ENCODE results near the gene SMAD3. TPM values are rescaled to one million over a fixed set of nuclear protein-coding genes. Genes with fewer than 3 reads are reported as not detected.

The SMAD3 gene
- total RNA-seq, 3 donors from 2014 or later = 23.2 to 25.7 (median 24.4) TPM

DNA sequence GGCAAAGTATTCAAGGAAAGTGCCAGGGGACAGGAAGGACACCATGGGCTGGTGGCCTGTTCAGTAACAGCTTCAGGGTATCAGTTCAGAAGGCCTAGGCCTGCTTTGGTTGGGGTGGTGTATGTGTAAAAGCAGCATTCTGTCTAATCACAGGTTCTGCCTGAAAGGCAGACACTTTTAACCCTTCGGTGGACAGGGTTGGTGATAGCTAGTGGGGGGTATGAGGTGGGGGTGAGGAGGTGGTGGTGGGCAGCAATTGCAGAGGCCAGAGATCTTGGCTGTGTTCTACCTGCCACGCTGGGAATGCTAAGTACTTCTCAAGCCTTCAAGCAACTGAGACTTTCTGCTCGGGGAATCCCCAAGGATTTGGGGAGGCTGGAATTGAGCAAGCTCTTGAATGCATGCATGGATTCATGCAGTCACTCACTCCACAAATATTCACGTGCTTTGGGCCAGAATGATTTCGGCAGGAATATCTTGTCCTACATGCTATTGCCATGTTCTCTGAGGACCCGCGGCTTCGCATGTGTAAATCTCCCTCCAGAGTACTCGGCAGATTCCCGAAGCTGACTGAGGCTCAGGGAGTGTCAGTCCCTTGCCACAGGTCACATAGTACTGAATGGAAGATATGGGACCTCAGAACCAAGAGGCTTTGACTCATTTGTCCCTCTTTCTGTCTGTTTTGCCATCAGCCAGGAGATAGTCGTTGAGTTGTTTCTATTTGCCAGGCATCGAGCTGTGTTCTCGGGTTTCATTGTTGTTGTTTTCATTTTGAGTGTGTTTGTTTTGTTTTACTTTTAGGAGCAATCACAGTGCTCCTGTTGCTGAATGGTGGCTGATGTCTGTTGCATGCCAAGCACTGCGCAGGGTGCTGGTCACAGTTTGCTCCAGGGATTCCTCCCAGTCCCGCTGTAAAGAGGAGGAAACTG, 65.5 kb downstream of the SMAD3 start:
- Mint-ChIP-seq H3K4me1 (ENCODE audit: low read depth) (peaks cover 83% of the 10 kb centered on the region), H3K4me3 (no peak overlapping the region), H3K36me3 (ENCODE audit: insufficient read depth) (peaks cover 5% of the 10 kb centered on the region), H3K9me3 (no peaks in the 10 kb centered on the region), H3K27me3 (ENCODE audit: low read depth) (no peaks in the 10 kb centered on the region)
- ATAC-seq (no peak), DNase-seq (no peak)

DNA sequence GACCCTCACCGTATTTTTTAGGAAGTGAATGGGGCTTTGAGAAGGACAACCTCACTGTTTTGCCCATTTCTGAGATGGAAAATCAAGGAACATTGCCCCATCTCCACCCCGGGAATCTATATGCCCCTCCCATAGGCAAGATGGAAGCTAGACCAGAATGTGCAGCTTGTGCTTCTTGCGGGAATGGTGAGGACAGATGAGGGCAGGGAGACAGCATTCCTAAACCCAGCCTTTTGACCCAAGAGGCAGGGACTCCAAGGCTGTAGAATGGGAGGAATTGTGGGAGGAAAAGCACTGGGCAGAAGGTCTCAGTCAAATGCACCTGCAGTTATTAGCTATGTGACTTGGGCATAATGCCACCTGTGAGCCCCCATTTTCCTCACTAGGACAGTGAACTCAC, 66.9 kb downstream of the SMAD3 start:
- DNase-seq = no peak
- H3K27me3 Mint-ChIP-seq (ENCODE audit: low read depth) = no peaks in the 10 kb centered on the region
- H3K36me3 Mint-ChIP-seq (ENCODE audit: insufficient read depth) = peaks cover 4% of the 10 kb centered on the region
- H3K4me1 Mint-ChIP-seq (ENCODE audit: low read depth) = peaks cover 85% of the 10 kb centered on the region
- no peak for ATAC-seq
- no peaks in the 10 kb centered on the region for H3K9me3 Mint-ChIP-seq
- H3K4me3 Mint-ChIP-seq = no peak overlapping the region

DNA sequence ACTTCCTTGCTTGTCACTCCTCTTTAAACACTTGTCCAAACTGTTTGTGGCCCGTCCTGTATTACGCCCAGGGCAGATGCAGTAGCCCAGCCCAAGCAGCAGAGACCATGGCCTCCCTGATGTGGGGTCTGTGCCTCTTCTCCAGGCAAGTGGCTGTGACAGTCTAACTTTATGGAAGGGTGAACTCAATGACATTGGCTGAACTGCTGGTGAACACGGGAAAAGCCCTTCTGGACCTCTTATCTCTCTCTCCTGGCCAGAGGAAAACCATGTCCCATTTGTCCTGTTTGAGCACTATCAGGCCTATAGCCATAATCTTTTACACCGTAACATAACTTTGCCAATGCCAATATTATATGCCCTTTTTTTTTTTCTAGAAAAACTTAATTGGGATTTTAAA, 67.6 kb downstream of the SMAD3 start:
- H3K4me1 Mint-ChIP-seq (ENCODE audit: low read depth) = peaks cover 85% of the 10 kb centered on the region
- H3K9me3 Mint-ChIP-seq = no peaks in the 10 kb centered on the region
- no peak overlapping the region for H3K4me3 Mint-ChIP-seq
- no peaks in the 10 kb centered on the region for H3K36me3 Mint-ChIP-seq (ENCODE audit: insufficient read depth)
- no peaks in the 10 kb centered on the region for H3K27me3 Mint-ChIP-seq (ENCODE audit: low read depth)
- DNase-seq (no peak), ATAC-seq (no peak)

DNA sequence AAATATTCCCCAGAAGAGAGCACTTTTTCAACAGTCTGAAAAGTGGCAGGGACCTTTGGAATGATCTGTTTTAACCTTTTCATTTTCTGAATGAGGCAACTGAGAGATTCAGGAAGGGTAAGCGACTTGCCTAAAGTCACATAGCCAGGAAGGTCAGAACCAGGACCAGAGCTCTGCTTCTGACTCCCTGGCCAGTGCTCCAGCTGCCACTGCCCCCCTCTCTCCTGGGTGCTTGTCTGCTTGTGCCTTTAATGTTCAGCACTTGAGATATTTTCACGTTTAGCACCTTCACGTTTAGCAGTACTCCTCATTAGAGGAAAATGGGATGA, 68.3 kb downstream of the SMAD3 start:
- H3K4me3 Mint-ChIP-seq = peak overlapping the region; percentile 75

DNA sequence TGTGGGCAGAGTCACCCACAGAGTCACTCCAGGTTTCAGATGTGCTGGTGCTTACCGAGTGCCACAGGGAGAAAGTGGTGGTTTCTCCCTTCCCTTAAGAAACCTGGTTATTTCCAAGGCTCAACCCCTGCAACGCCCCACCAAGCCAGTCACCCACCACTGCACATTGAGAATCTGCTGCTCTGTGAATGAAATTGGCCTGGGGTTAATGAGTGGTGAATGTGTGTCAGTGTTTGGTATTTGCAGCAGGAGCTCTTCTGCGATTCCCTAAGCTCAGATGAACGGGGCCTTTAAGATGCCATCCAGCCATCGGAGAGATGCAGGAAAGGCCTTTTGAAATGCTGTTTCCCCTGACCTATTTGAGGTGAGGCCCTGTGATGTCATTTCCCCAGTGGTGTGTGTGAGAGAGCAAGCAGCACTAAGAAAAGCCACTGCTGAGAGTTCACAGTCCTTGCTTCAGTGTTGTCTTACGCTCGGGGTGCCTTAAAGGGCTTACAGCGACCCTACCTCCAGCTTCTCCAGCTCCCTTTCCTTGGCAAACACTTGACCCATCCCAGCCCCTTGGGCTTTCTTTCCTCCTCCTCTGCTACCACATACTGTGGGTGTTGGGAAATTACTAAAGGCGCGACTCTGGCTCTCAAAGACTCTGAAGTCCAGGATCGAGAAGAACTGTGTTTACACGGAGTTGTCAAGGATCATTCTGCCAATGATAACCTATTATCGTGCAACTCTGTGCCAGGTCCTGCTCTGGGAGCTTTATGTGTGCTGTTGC, 68.9 kb downstream of the SMAD3 start:
- Mint-ChIP-seq H3K4me1 (ENCODE audit: low read depth) (peaks cover 89% of the 10 kb centered on the region), H3K4me3 (peak overlapping the region; percentile 75), H3K36me3 (ENCODE audit: insufficient read depth) (peaks cover 2% of the 10 kb centered on the region), H3K9me3 (no peaks in the 10 kb centered on the region), H3K27me3 (ENCODE audit: low read depth) (no peaks in the 10 kb centered on the region)
- ATAC-seq (peak; percentile 88), DNase-seq (peak; percentile 48)

More for the DNA sequence above, 68.3 kb downstream of the SMAD3 start:
- Mint-ChIP-seq H3K9me3 (no peaks in the 10 kb centered on the region), H3K4me1 (ENCODE audit: low read depth) (peaks cover 85% of the 10 kb centered on the region), H3K27me3 (ENCODE audit: low read depth) (no peaks in the 10 kb centered on the region), H3K36me3 (ENCODE audit: insufficient read depth) (peaks cover 2% of the 10 kb centered on the region)
- DNase-seq (no peak), ATAC-seq (no peak)

DNA sequence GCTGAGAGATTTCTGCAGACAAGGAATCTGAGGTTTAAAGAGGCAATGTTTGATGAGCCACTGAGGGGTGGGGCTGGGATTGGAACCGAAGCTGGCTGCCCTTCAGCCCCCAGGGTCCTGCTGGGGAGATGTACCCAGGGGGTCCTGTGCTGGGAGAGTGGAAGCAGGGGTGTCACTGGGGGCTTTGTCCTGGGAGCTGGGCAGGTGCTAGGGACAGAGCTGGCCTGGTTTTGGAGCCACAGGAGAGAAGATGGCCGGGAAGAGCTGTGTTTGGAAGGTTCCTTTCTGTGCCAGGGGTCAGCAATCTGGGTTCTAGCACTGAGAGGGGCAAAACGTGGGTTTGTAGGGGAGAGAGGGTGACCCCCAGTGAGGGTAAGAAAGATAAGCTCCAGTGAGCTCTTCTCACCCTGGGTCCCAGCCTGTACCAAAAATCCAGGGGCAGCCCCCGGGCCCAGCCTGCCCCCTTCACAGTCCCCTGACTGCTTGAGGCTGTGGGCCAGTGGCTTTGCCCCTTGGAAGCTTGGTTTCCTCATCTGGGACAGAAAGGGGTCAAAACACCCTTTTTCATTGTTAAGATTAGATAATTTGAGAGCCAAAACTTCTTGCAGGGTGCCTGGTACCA, 69.6 kb downstream of the SMAD3 start:
- peaks cover 2% of the 10 kb centered on the region for H3K36me3 Mint-ChIP-seq (ENCODE audit: insufficient read depth)
- H3K9me3 Mint-ChIP-seq = no peaks in the 10 kb centered on the region
- peak overlapping the region; percentile 75 for H3K4me3 Mint-ChIP-seq
- peaks cover 85% of the 10 kb centered on the region for H3K4me1 Mint-ChIP-seq (ENCODE audit: low read depth)
- DNase-seq (no peak), ATAC-seq (peak; percentile 16 to 28)
- no peaks in the 10 kb centered on the region for H3K27me3 Mint-ChIP-seq (ENCODE audit: low read depth)

DNA sequence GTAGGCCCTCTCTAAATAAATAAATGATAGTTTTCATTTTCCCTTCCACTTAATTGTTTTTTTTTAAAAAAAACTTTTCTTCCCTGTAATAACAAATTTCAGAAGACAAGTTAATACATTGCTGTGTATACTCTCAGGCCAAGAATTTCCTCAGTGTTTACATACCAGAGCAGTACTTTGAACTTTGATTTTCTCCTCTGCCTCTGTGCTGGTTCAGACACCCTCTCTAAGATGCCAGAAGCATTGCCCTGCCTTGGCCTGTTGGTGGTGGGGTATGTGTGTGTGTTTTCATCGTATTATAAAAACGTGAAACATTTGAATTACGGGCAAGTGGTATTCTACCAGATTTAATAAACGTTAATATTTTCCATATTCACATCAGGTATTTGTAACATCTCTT, 70.1 kb downstream of the SMAD3 start:
- Mint-ChIP-seq H3K9me3 (no peaks in the 10 kb centered on the region), H3K36me3 (ENCODE audit: insufficient read depth) (peaks cover 2% of the 10 kb centered on the region), H3K27me3 (ENCODE audit: low read depth) (no peaks in the 10 kb centered on the region), H3K4me3 (peak overlapping the region; percentile 2), H3K4me1 (ENCODE audit: low read depth) (peaks cover 88% of the 10 kb centered on the region)
- ATAC-seq = no peak
- no peak for DNase-seq

DNA sequence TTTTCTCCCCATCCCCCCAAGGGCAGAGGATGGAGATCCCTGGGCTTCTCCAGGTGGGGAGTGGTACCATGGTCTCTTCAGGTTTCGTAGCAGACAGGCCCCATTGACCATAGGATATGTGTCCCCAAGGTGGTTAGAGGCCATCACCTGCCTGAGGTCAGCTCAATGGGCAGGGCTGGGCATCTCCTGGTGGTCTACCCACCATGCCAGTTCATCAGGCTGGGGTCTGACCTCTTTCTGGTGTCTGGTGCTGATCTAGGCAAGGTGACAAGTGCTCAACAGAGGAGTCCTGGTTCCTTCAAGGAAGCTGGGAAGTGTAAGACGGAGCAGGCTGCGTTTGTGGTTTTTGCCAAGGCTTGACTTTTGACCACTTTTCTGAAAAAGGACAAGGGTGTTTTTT, 71.4 kb downstream of the SMAD3 start:
- DNase-seq (no peak), ATAC-seq (no peak)
- no peaks in the 10 kb centered on the region for H3K27me3 Mint-ChIP-seq (ENCODE audit: low read depth)
- no peak overlapping the region for H3K4me3 Mint-ChIP-seq
- no peaks in the 10 kb centered on the region for H3K9me3 Mint-ChIP-seq
- peaks cover 4% of the 10 kb centered on the region for H3K36me3 Mint-ChIP-seq (ENCODE audit: insufficient read depth)
- peaks cover 86% of the 10 kb centered on the region for H3K4me1 Mint-ChIP-seq (ENCODE audit: low read depth)

DNA sequence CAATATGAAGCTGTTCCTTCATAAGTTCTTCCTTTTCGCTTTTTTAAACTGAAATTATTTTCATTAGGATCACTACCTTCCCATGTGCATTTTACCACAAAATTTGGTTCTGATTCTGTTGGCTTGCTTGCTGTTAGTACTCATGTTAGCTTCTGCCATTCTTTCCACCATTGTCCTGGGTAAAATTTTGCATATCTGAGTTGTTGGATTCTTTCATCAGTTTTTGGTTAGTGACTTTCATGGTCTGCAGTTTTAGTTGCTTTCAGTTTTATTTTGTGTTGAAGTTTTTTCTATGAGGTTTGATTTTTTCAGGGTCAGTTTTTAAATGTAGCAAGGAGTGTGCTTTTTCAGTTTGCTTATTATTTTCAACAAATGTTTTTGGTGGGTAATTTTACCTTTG, 71.9 kb downstream of the SMAD3 start:
- peaks cover 86% of the 10 kb centered on the region for H3K4me1 Mint-ChIP-seq (ENCODE audit: low read depth)
- ATAC-seq = no peak
- peaks cover 4% of the 10 kb centered on the region for H3K36me3 Mint-ChIP-seq (ENCODE audit: insufficient read depth)
- no peak for DNase-seq
- H3K27me3 Mint-ChIP-seq (ENCODE audit: low read depth) = no peaks in the 10 kb centered on the region
- no peaks in the 10 kb centered on the region for H3K9me3 Mint-ChIP-seq
- H3K4me3 Mint-ChIP-seq = peak overlapping the region; percentile 17

DNA sequence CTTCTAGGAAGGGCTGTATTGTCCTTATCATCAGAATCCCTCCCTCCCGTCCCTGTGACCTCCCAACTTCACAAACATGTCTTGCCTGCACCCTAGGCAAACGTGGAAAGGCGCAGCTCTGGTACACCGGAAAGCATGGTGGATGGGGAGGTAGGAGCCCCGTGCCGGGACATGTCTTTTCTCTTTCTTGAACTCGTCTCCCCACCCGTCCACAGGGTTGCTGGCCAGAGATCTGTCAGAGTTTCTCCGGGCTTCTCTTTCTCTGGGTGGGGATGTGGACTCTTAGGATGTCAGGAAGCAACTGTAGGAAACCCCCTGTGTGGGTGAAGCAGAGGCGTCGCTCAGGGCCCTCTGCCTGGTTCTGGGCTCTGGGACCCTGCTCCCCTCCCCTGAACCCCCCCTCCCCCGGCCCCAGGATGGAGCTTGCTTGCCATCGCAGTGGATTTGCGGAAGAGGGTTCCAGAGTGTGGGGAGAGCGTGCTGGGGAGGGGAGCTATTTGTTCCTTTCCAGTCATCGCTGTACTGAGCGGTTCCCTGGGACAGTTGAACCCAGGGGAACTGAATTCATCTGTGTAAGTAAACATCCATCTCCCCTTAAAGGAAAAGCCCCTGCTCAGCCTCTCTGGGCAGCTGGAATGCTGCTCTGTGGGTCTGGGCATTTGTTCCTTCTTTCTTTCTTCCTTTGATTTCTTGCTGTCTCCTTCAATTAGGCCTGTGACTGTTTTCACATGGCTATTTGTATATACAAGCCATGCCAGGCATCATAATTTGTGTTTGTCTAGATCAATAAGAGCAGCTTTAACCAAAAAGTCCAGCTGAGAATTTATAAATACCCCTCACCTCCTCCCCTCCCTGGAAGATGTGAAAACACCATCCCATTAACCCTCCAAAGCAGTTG, 72.8 kb downstream of the SMAD3 start:
- no peaks in the 10 kb centered on the region for H3K9me3 Mint-ChIP-seq
- H3K36me3 Mint-ChIP-seq (ENCODE audit: insufficient read depth) = peaks cover 4% of the 10 kb centered on the region
- H3K4me3 Mint-ChIP-seq = no peak overlapping the region
- DNase-seq (no peak), ATAC-seq (no peak)
- H3K4me1 Mint-ChIP-seq (ENCODE audit: low read depth) = peaks cover 87% of the 10 kb centered on the region
- no peaks in the 10 kb centered on the region for H3K27me3 Mint-ChIP-seq (ENCODE audit: low read depth)

DNA sequence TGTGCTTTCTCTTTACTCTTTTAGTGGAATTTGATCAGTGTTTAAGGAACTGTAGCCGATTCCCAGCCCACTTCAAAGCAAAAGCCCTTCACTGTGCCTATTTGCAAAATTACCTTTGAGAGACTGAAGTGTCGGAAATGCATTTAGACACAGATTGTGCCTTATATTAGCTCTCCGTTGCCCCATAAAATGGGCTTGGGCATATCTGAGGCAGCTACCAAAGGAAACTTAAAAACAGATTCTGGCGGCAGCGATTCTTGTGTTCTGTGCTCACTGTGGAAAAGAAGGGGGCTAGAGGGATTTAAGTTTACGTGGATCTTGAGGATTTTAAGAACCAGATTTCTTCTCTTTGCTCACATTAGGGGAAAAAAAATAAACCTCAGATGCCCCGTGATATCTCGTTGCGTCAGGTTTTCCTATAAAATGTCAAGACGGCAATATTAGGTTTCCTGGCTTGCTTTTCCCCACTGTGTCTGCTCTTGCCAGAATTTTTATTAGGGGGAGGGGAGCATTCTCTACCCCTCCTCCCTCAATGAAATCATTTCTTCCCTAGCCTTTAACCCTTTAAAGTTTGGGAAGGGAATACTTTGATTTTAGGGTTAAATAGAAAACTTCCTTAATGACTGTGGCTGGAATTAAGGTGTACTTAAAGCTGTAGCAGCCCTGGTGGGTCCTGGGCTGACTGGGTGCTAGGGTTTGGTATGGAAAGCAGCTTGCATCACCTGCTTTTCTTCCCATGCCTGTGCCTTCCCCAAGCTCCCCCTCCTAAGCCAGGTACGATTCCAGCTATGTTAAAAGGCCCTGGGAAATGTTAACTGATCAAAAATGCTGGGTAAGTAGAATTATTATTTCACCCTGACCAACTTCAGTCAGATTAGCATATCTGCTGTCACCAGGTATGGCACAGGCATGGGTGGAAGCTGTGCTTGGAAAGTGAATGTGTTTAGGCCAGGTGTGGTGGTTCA, 73.8 kb downstream of the SMAD3 start:
- Mint-ChIP-seq H3K27me3 (ENCODE audit: low read depth) (no peaks in the 10 kb centered on the region), H3K4me1 (ENCODE audit: low read depth) (peaks cover 85% of the 10 kb centered on the region), H3K4me3 (no peak overlapping the region), H3K9me3 (no peaks in the 10 kb centered on the region), H3K36me3 (ENCODE audit: insufficient read depth) (peaks cover 4% of the 10 kb centered on the region)
- ATAC-seq (no peak), DNase-seq (no peak)

DNA sequence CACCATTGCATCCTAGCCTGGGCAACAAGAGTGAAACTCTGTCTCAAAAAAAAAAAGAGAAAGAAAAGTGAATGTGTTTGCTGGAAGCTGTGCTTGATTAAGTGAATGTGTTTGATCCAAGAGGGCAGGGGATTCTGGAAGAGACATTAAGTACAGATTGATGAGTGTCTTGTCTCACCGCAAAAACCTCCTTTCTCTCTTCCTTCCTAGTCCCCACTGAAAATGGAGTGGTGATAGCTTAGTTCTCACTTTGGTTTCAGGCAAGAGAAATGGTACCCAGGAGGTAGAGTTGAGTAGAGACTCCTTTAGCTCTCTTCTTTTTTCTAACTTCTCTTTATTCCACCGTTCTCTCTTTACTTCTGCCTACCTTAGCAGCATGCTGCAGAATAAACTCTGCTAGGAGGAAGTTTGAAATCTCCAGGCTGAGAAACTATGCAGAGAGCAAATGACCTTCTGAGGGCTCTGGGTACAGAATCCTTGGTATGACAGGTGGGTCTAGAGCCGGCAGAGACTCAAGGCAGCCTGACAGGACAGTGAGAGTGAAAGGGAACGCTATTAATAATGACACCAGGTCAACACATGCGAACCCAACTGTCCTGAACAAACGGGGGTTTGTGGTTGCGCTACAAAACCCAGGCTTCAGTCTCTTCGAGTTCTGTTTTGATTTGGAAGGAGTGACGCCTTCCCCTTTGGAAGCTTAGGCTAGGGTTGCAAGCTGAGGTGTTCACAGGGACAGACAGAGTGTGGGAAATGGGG, 74.9 kb downstream of the SMAD3 start:
- H3K9me3 Mint-ChIP-seq = no peaks in the 10 kb centered on the region
- peaks cover 84% of the 10 kb centered on the region for H3K4me1 Mint-ChIP-seq (ENCODE audit: low read depth)
- DNase-seq (no peak), ATAC-seq (peak in 1 of 2 donors; percentile 24)
- H3K4me3 Mint-ChIP-seq = no peak overlapping the region
- no peaks in the 10 kb centered on the region for H3K27me3 Mint-ChIP-seq (ENCODE audit: low read depth)
- peaks cover 4% of the 10 kb centered on the region for H3K36me3 Mint-ChIP-seq (ENCODE audit: insufficient read depth)
